ENCODE measurements around the gene AMER3.

DNA sequence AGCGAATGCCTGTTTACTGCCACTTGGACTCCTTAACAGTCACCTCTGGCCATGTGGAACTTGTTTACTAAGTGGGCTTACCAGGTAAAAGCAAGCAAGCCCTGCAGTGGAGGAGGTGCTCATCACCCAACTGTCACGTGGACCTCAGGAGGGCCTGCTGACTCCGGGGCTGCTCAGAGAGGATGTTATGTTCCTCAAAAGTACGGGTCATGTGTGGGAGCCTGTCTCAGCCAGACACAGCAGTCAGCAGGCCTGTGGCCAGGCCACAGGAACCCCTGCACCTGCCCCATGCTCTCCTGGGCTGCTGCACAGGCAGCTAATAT lies 36.2 kb downstream of the AMER3 start:
- TF ChIP-seq, protein P1, sequence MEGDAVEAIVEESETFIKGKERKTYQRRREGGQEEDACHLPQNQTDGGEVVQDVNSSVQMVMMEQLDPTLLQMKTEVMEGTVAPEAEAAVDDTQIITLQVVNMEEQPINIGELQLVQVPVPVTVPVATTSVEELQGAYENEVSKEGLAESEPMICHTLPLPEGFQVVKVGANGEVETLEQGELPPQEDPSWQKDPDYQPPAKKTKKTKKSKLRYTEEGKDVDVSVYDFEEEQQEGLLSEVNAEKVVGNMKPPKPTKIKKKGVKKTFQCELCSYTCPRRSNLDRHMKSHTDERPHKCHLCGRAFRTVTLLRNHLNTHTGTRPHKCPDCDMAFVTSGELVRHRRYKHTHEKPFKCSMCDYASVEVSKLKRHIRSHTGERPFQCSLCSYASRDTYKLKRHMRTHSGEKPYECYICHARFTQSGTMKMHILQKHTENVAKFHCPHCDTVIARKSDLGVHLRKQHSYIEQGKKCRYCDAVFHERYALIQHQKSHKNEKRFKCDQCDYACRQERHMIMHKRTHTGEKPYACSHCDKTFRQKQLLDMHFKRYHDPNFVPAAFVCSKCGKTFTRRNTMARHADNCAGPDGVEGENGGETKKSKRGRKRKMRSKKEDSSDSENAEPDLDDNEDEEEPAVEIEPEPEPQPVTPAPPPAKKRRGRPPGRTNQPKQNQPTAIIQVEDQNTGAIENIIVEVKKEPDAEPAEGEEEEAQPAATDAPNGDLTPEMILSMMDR (conservative IDR thresholded peaks at IDR 0.05 in 1 of 2, IDR thresholded peaks at IDR 0.05 in 1 of 2; ENCODE audit: low read depth in 1 of 2, low read length in 2 of 2) = no peak
- TF ChIP-seq EZH2 (IDR thresholded peaks at IDR 0.05; ENCODE audit: low read length, missing control alignments) = no peak

All from fibroblast of lung (primary cell).